Heart right ventricle (tissue), 16 donors: Measurements from ENCODE around the gene TC2N. TPM values are rescaled to one million over a fixed set of nuclear protein-coding genes. Genes with fewer than 3 reads are reported as not detected.

ENCODE experiments used
- ATAC-seq, 8 donors: fragments of 200-7000 bp; cut with Tn5 transposase; one replicate each; pipeline ENCODE4 v1.9.1; 2020; ENCODE audit warnings: mild to moderate bottlenecking in 8 of 8, moderate library complexity in 8 of 8, moderate number of reproducible peaks in 1 of 8
- DNase-seq, 2 donors: peaks; one replicate each; pipeline ENCODE4 v3.0.0-alpha.2; 2020
- H3K27ac ChIP-seq, 10 donors: fragments of 200-600 bp; sonication (generic) in 2 of 10; one replicate each; pipeline versions ENCODE4 v1.5.0 to v1.8.0; 2020 to 2022; ENCODE audit warnings: mild to moderate bottlenecking in 3 of 10
- H3K27me3 ChIP-seq, 7 donors: fragments of 200-600 bp; one replicate each; pipeline ENCODE4 v1.8.0; 2021 to 2022; ENCODE audit warnings: mild to moderate bottlenecking in 2 of 7
- H3K36me3 ChIP-seq, 9 donors: fragments of 200-600 bp; sonication (generic) in 1 of 9; one replicate each; pipeline versions ENCODE4 v1.5.0 to v1.8.0; 2020 to 2022; ENCODE audit warnings: mild to moderate bottlenecking in 2 of 9
- H3K4me1 ChIP-seq, 9 donors: fragments of 200-600 bp; sonication (generic) in 1 of 9; one replicate each; pipeline versions ENCODE4 v1.5.0 to v1.8.0; 2020 to 2022; ENCODE audit warnings: mild to moderate bottlenecking in 4 of 9
- H3K4me3 ChIP-seq, 10 donors: fragments of 200-600 bp; sonication (generic) in 2 of 10; one replicate each; pipeline versions ENCODE4 v1.5.0 to v1.8.0; 2020 to 2022; ENCODE audit warnings: mild to moderate bottlenecking in 7 of 10, moderate library complexity in 2 of 10
- H3K9me3 ChIP-seq, 11 donors: fragments of 200-600 bp in 10 of 11; sonication (generic) in 2 of 11; one replicate each; pipeline versions ENCODE4 v1.5.0 to v1.8.0; 2013 to 2022; ENCODE audit warnings: mild to moderate bottlenecking in 2 of 11, control low read depth in 1 of 11, moderate library complexity in 1 of 11
- CTCF ChIP-seq, 9 donors: fragments of 200-600 bp; sonication (generic) in 2 of 9; IDR thresholded peaks; one replicate each; pipeline versions ENCODE4 v1.5.0 to v1.8.0; 2021 to 2022; ENCODE audit warnings: antibody characterized with exemption in 9 of 9, mild to moderate bottlenecking in 5 of 9, moderate library complexity in 1 of 9
- WGBS, 2 donors: extraction: QIAGEN DNeasy Blood & Tissue Kit; methylation state at CpG; one replicate each; pipeline ENCODE4 v1.1.7; 2013; ENCODE audit warnings: inconsistent platforms in 1 of 2; 5-methylcytosine and 5-hydroxymethylcytosine counted together
- intact Hi-C, 10 donors: fragments of 100-400 bp; cut with DNase I; formaldehyde crosslinking; loops; one replicate each; pipeline versions ENCODE4 v1.11.1 to v1.14.2; 2022
- polyA plus RNA-seq, 2 donors: library from polyadenylated mRNA; stranded (reverse); fragments of 200-250 nt; gene quantifications; one replicate each; pipeline ENCODE4 v1.2.3, GENCODE V29; 2013
- total RNA-seq, 10 donors: library from RNA; stranded (reverse); fragmentation: NEBNext Ultra II Directional in 3 of 10; extraction: Animal tissue kit (Norgen Biotek cat#: 25700) in 3 of 10; gene quantifications; one replicate each; pipeline versions ENCODE4 v1.2.1 to v1.2.4, GENCODE V29; 2021 to 2023
- donor health status: Arrhythmogenic right ventricular cardiomyopathy.
- donor health status: ischemic (EF 13 %, LVEDD 7.1; RV severe dilation, severe dysfunction).
- donor health status: healthy with polysubstance abuse.
- donor health status: DM: no; HTN: yes; CAD: no.
- donor health status: DM: no; HTN: no; CAD: no.
- donor health status: ischemic (EF 25% LVEDD 6.9; RV normal size, moderate dysfunction).
- donor health status: ischemic (EF 25% LVEDD 5.7; RV mildly dilated, moderate dysfunction).
- donor health status: healthy.
- donor health status: DM: yes; HTN: yes; CAD: no.
- donor health status: Ischemic cardiomyopathy.
- donor health status: ischemic (EF 35%, LVEDD 5.7; RV mildly dilated, moderate dysfunction).
- donor health status: nonischemic (EF 11% LVEDD 7.7; RV severe dilation, severe dysfunction).
- donor health status: DM: yes; HTN: yes; CAD: no.
- donor health status: PGD.
- donor health status: ischemic (EF 29% LVEDD 5.4; RV normal size, mild dysfunction).
- donor health status: nonischemic (EF 23%, LVEDD 6.1; RV moderate dilation, normal function).

TC2N gene
- total and polyA plus RNA-seq, 12 donors, result 1.8 to 12.4 (median 3.8) TPM

DNA sequence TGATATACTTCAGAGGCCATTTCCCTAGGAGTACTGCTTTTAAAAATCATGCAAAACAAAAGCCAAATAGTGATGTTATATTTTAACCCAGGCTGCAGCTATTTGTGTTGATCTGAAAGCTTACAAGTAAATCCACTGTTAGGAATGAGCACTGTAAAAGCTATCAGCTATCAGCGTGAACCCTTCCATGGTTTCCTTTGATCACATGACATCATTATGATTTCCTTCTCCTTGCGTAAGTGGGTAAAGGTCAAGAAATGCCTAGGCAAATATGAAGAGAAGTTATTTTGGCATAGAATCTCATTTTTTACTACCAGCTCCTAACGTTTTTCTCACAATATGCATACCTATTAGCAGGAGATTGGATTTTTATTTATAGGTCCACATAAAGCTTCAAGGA lies 86.9 kb downstream of the TC2N start:
- DNase-seq (no peak), ATAC-seq (no peak)
- intact Hi-C loops, result no loop called here
- Histone ChIP-seq H3K36me3 (peaks cover 0 to 30% (median 0%) of the 10 kb centered on the region in 9 donors), H3K4me1 (peaks cover 0 to 3% (median 0%) of the 10 kb centered on the region in 9 donors), H3K27me3 (no peaks in the 10 kb centered on the region), H3K4me3 (no peak overlapping the region), H3K27ac (no peak overlapping the region), H3K9me3 (no peaks in the 10 kb centered on the region)
- TF ChIP-seq CTCF (IDR thresholded peaks at IDR 0.05), result no peak
- WGBS, 2 donors, result 36 to 47% methylated on average over 3 of the region's 3 CpGs

- Histone ChIP-seq H3K9me3 (no peaks in the 10 kb centered on the region), H3K36me3 (peaks cover 0 to 17% (median 0%) of the 10 kb centered on the region in 9 donors), H3K27ac (no peak overlapping the region), H3K27me3 (no peaks in the 10 kb centered on the region), H3K4me1 (peaks cover 0 to 3% (median 0%) of the 10 kb centered on the region in 9 donors), H3K4me3 (no peak overlapping the region)
- intact Hi-C loops, result no loop called here
- 92 to 98% methylated on average over 2 of the region's 2 CpGs for WGBS, 2 donors
- no peak for TF ChIP-seq CTCF (IDR thresholded peaks at IDR 0.05)
- DNase-seq (no peak), ATAC-seq (no peak)
Measured at GRCh38 chr14:91778217-91778616, 89.1 kb downstream of the TC2N start.

DNA sequence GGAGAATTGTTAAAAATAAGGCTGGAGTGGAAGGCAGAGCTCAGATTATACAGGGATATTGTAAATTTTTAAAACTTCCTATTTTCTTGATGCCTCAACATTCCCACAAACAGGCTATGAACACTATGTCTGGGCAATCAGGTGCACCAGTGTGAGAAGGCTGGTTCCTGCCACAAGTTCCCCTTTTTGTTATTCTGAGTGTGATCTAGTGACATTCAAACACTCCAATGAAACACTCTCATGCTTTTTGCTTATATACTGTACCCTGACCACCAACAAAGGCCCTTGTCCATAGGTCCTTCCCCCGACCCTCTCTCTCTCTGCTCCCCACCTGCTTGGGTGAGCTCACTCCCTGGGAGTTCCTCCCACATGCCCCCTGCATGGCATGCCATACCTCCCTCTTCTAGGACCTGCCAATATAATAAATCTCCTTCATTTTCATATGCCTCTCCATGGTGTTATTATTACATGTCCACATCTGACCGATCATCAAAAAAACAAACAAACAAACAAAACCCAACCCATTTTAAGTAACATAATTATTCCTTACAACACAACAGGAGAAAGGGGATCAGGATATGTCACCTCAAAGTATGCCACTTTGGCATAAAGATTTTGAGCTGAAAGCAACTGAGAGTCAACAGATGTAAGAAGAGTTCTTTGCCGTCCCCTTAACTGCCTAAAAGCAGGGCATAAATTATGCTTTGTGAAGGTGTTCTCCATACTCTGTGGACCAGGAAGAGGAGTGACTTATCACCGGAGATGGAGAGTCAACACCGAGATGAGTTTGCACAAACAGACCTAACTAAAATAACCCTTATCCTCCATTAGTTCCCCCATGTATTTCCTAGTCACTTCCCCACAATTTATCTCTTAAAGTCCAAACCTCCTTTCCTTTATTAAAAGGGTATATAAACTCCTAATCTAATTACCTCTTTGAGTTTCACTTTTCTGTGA lies 92.9 kb downstream of the TC2N start:
- intact Hi-C loops, result no loop called here
- WGBS, 2 donors, result 72 to 79% methylated on average over 5 of the region's 5 CpGs
- no peaks in the 10 kb centered on the region for H3K27me3 ChIP-seq
- no peak overlapping the region for H3K27ac ChIP-seq
- no peak overlapping the region for H3K4me3 ChIP-seq
- no peaks in the 10 kb centered on the region for H3K9me3 ChIP-seq
- H3K4me1 ChIP-seq, result no peaks in the 10 kb centered on the region
- DNase-seq (no peak), ATAC-seq (no peak)
- TF ChIP-seq CTCF (IDR thresholded peaks at IDR 0.05), result no peak
- no peaks in the 10 kb centered on the region for H3K36me3 ChIP-seq

DNA sequence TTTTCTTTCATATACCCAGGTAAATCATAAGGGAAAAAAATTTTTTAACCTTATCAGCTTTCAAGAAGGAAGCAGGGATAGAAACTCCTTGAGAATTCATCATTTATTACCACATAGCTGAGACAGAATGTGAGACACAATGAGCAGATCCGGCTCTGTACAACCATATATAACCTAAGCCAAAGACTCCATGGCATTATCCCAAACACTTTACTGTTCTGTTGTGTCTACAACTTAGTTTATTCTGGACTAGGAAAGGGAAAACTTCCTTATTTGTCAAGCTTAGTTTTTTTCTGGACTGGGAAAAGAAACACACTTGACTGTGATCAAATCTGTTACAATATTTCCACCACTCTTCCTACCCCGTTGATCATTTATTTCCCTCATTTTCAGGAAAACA lies 97.2 kb downstream of the TC2N start:
- ATAC-seq, result no peak
- DNase-seq, result no peak
- Histone ChIP-seq H3K4me3 (no peak overlapping the region), H3K27ac (no peak overlapping the region), H3K27me3 (no peaks in the 10 kb centered on the region), H3K36me3 (no peaks in the 10 kb centered on the region), H3K4me1 (no peaks in the 10 kb centered on the region), H3K9me3 (no peaks in the 10 kb centered on the region)
- WGBS, 2 donors, result 65 to 83% methylated on average over 2 of the region's 2 CpGs
- TF ChIP-seq CTCF (IDR thresholded peaks at IDR 0.05), result no peak
- intact Hi-C loops, result no loop called here
